AG04450 (cell line): Measurements from ENCODE around the gene HIVEP3. TPM values are rescaled to one million over a fixed set of nuclear protein-coding genes. Genes with fewer than 3 reads are reported as not detected.

Experiments used
- CTCF ChIA-PET: fragments of 300-600, 350-600 bp; formaldehyde crosslinking; extraction: SDS; loops from one replicate; lab custom pipeline; 2022; ENCODE audit warnings: antibody characterized with exemption, inconsistent platforms; lab: Charles Lee
- POLR2A ChIA-PET: fragments of 350-600 bp; formaldehyde crosslinking; extraction: SDS; loops from one replicate; lab custom pipeline; 2021; ENCODE audit warnings: antibody characterized with exemption, inconsistent platforms; lab: Yijun Ruan, JAX
- DNase-seq: peaks from one replicate; pipeline ENCODE4 v3.0.0-alpha.2; 2011; ENCODE audit warnings: low read depth, low spot score
- H3K27ac ChIP-seq: one replicate; pipeline ENCODE4 v1.5.1; 2012; ENCODE audit warnings: low read depth, low read length, control low read depth
- H3K27me3 ChIP-seq: one replicate; pipeline ENCODE4 v1.6.0; 2012; ENCODE audit warnings: low read length; ENCODE audit not compliant: control insufficient read depth, insufficient read depth
- H3K4me3 ChIP-seq: 2 replicates; pipeline ENCODE4 v1.5.1; 2011; ENCODE audit warnings: mild to moderate bottlenecking, low read depth, low read length, control low read depth
- H3K9me3 ChIP-seq: 2 replicates; pipeline ENCODE4 v1.5.1; 2012; ENCODE audit warnings: low read length; ENCODE audit not compliant: control insufficient read depth, insufficient read depth
- CTCF ChIP-seq: IDR thresholded peaks from 2 replicates; pipeline ENCODE4 v1.5.1; 2011; ENCODE audit warnings: low read depth, low read length, control low read depth, inconsistent platforms
- polyA plus RNA-seq: library from polyadenylated mRNA; depleted of rRNA; stranded (reverse); fragments of >200 nt; gene quantifications from 2 replicates; pipeline ENCODE4 v1.2.3, GENCODE V29; 2011

Gene HIVEP3
- polyA plus RNA-seq, 1 experiment, result 4.8 TPM

- POLR2A ChIA-PET, result interaction anchor here (1.0 kb wide), 1 partner anchor 18 kb away, joined by 3 read pairs; no protein-coding TSS in a partner anchor
- CTCF ChIA-PET, result interaction anchor here (0.5 to 3.1 kb wide), 39 partner anchors 8 to 918 kb away, joined by 3 to 22 read pairs (median 3); no protein-coding TSS in a partner anchor
Observed at GRCh38 chr1:41516168-41517061, 402.3 kb downstream of the HIVEP3 start.

GRCh38 chr1:41515778-41516167 lies 402.9 kb downstream of the HIVEP3 start:
- ChIA-PET CTCF (interaction anchor here (0.5 to 3.1 kb wide), 31 partner anchors 8 to 917 kb away, joined by 3 to 22 read pairs (median 4); no protein-coding TSS in a partner anchor), POLR2A (interaction anchor here (1.0 kb wide), 1 partner anchor 17 kb away, joined by 3 read pairs; no protein-coding TSS in a partner anchor)
- no peak for TF ChIP-seq CTCF
- no peaks in the 10 kb centered on the region for H3K27me3 ChIP-seq
- no peaks in the 10 kb centered on the region for H3K9me3 ChIP-seq
- no peak overlapping the region for H3K4me3 ChIP-seq
- no peak for DNase-seq
- no peak overlapping the region for H3K27ac ChIP-seq

More at GRCh38 chr1:41516168-41517061, 402.3 kb downstream of the HIVEP3 start:
- H3K27me3 ChIP-seq, result no peaks in the 10 kb centered on the region
- peak; percentile 34 for DNase-seq
- peak; percentile 89 for TF ChIP-seq CTCF
- H3K9me3 ChIP-seq, result no peaks in the 10 kb centered on the region
- peak overlapping the region; percentile 49 for H3K4me3 ChIP-seq
- no peak overlapping the region for H3K27ac ChIP-seq

GRCh38 chr1:41515131-41515678 lies 403.5 kb downstream of the HIVEP3 start:
- ChIA-PET CTCF (interaction anchor here (0.7 to 3.1 kb wide), 15 partner anchors 10 to 658 kb away, joined by 3 to 22 read pairs (median 4); no protein-coding TSS in a partner anchor), POLR2A (no interaction called here)
- no peak for TF ChIP-seq CTCF
- DNase-seq, result no peak
- no peaks in the 10 kb centered on the region for H3K9me3 ChIP-seq
- no peak overlapping the region for H3K27ac ChIP-seq
- no peak overlapping the region for H3K4me3 ChIP-seq
- no peaks in the 10 kb centered on the region for H3K27me3 ChIP-seq

- no peak for TF ChIP-seq CTCF
- Histone ChIP-seq H3K9me3 (no peaks in the 10 kb centered on the region), H3K4me3 (no peak overlapping the region), H3K27me3 (no peaks in the 10 kb centered on the region), H3K27ac (no peak overlapping the region)
- DNase-seq, result no peak
- CTCF ChIA-PET, result interaction anchor here (1.2 kb wide), 1 partner anchor 15 kb away, joined by 3 read pairs; no protein-coding TSS in a partner anchor
- POLR2A ChIA-PET, result no interaction called here
Observed at GRCh38 chr1:41514381-41514780, 404.3 kb downstream of the HIVEP3 start.

GRCh38 chr1:41513383-41513735 lies 405.4 kb downstream of the HIVEP3 start:
- H3K27me3 ChIP-seq, result no peaks in the 10 kb centered on the region
- POLR2A ChIA-PET, result no interaction called here
- H3K9me3 ChIP-seq, result no peaks in the 10 kb centered on the region
- H3K27ac ChIP-seq, result no peak overlapping the region
- CTCF ChIA-PET, result interaction anchor here (1.0 kb wide), 1 partner anchor 282 kb away, joined by 3 read pairs; no protein-coding TSS in a partner anchor
- H3K4me3 ChIP-seq, result no peak overlapping the region
- DNase-seq, result no peak
- peak; percentile 28 for TF ChIP-seq CTCF
